Bronchial epithelial cell (primary cell): ENCODE results near the gene BAIAP2L2. TPM values are rescaled to one million over a fixed set of nuclear protein-coding genes. Genes with fewer than 3 reads are reported as not detected.
A peak's percentile ranks its signal among the peaks of the same experiment; 100 is the strongest.

Source experiments
- DNase-seq: peaks from one replicate; pipeline ENCODE4 v3.0.0-alpha.2; 2010; ENCODE audit warnings: low read depth
- FAIRE-seq: peaks from 2 replicates; lab custom pipeline; 2011; peaks lifted over from hg19 to GRCh38; lab: Jason Lieb, UNC
- H3K27me3 ChIP-seq: 2 replicates; pipeline ENCODE4 v1.5.1; 2011; ENCODE audit warnings: low read length; ENCODE audit not compliant: control insufficient read depth, insufficient read depth
- H3K36me3 ChIP-seq: 2 replicates; pipeline ENCODE4 v1.5.1; 2011; ENCODE audit warnings: low read length; ENCODE audit not compliant: control insufficient read depth, insufficient read depth
- H3K4me3 ChIP-seq: 2 replicates; pipeline ENCODE4 v1.5.1; 2011; ENCODE audit warnings: mild to moderate bottlenecking, low read depth, low read length, control low read depth
- CTCF ChIP-seq: IDR thresholded peaks from 2 replicates; pipeline ENCODE4 v1.5.1; 2011; ENCODE audit warnings: mild to moderate bottlenecking, moderate library complexity, low read length, control low read depth, inconsistent platforms; ENCODE audit not compliant: insufficient read depth, severe bottlenecking
- total RNA-seq: library from RNA; depleted of rRNA; stranded (reverse); fragments of >200 nt; gene quantifications from 2 replicates; pipeline ENCODE4 v1.2.1, GENCODE V29; 2014

The BAIAP2L2 gene
- total RNA-seq, 1 donor from 2014 or later: 0.26 TPM

GRCh38 chr22:38069372-38070249 is 40.9 kb downstream of the BAIAP2L2 start:
- no peaks in the 10 kb centered on the region for H3K27me3 ChIP-seq
- H3K36me3 ChIP-seq: peaks cover 41% of the 10 kb centered on the region
- no peak overlapping the region for H3K4me3 ChIP-seq
- no peak for DNase-seq
- FAIRE-seq: no peak
- peak; percentile 37 for TF ChIP-seq CTCF

GRCh38 chr22:38068641-38069371 is 41.7 kb downstream of the BAIAP2L2 start:
- DNase-seq: no peak
- TF ChIP-seq CTCF: no peak
- no peak for FAIRE-seq
- no peak overlapping the region for H3K4me3 ChIP-seq
- H3K27me3 ChIP-seq: no peaks in the 10 kb centered on the region
- peaks cover 40% of the 10 kb centered on the region for H3K36me3 ChIP-seq

- FAIRE-seq (no peak), DNase-seq (no peak)
- H3K4me3 ChIP-seq: no peak overlapping the region
- H3K36me3 ChIP-seq: peaks cover 37% of the 10 kb centered on the region
- H3K27me3 ChIP-seq: no peaks in the 10 kb centered on the region
- TF ChIP-seq CTCF: no peak
These were observed 42.6 kb downstream of the BAIAP2L2 start for GRCh38 chr22:38067761-38068360.

- Histone ChIP-seq H3K36me3 (peaks cover 32% of the 10 kb centered on the region), H3K4me3 (no peak overlapping the region), H3K27me3 (no peaks in the 10 kb centered on the region)
- DNase-seq: no peak
- no peak for FAIRE-seq
- no peak for TF ChIP-seq CTCF
These were observed 43.5 kb downstream of the BAIAP2L2 start for GRCh38 chr22:38067028-38067415.

GRCh38 chr22:38066381-38067027 is 44.0 kb downstream of the BAIAP2L2 start:
- H3K36me3 ChIP-seq: peaks cover 31% of the 10 kb centered on the region
- no peaks in the 10 kb centered on the region for H3K27me3 ChIP-seq
- FAIRE-seq (no peak), DNase-seq (no peak)
- TF ChIP-seq CTCF: no peak
- H3K4me3 ChIP-seq: no peak overlapping the region
